T-helper 9 cell (primary cell): ENCODE data around the gene LGALS12.

Experiments
- DNase-seq: peaks from one replicate; pipeline ENCODE4 v3.0.0-alpha.2; 2020
- total RNA-seq, 2 donors: gene quantifications; one replicate each; lab custom pipeline; 2026; lab: John Stamatoyannopoulos, UW

LGALS12 gene, protein sequence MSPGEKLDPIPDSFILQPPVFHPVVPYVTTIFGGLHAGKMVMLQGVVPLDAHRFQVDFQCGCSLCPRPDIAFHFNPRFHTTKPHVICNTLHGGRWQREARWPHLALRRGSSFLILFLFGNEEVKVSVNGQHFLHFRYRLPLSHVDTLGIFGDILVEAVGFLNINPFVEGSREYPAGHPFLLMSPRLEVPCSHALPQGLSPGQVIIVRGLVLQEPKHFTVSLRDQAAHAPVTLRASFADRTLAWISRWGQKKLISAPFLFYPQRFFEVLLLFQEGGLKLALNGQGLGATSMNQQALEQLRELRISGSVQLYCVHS
- total RNA-seq, result 0 reads per million in 2 donors

DNA sequence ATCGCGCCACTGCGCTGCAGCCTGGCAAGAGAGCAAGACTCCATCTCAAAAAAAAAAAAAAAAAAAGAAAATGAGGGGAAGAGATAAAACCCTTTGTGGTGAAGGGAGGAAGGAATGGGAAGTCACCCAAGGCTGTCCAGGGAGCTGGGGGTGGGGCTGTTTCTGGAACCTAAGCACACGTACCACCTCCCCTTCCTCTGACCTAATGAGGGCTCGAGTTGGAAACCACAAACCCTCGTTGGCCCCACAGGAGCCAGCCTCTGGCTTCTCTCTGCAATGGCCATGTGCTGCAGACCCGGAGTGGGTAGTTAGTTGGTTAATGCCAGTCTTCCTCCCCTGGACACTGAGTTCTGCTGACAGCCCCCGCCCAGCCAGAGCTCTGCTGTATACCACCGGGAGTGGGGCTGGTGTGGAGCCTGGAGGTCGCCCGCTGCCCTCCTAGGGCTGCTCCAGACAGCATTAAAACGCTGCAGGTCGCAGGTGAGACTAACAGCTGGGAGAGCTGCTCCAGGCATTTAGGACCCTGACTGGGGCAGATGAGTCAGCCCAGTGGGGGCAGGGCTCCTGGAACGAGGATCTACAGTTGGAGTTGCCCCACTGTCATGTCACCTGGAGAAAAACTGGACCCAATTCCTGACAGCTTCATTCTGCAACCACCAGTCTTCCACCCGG, at the start of gene LGALS12:
TSS of gene LGALS12 (plus strand) at position 228 of the 672 bp plus-strand sequence. CDS start at position 603, 375 bp downstream.
- DNase-seq, result no peak

GRCh38 chr11:63459586-63459985, 46.3 kb upstream of the LGALS12 start:
- DNase-seq, result no peak

DNA sequence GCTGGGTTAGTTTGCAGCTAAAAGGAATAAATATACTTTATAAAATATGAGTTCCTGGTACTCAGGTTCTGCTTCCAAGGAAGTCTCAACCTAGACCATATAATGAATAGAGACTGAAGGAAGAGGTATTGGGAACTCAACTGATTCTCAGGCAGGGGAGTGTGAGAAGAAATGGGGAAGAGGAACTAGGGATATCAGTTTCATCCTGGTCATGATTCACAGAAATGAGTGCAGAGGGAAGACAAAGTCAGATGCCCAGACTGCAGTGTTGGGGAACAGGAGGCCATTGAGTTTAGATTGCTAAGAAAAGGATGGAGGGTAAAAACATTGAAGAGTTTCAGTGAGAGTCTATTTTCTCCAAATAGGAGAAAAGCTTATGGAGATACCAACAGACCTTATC, 43.7 kb upstream of the LGALS12 start:
- no peak for DNase-seq

GRCh38 chr11:63470311-63470710, 35.6 kb upstream of the LGALS12 start:
- DNase-seq, result no peak

GRCh38 chr11:63472372-63472771, 33.5 kb upstream of the LGALS12 start:
- no peak for DNase-seq

GRCh38 chr11:63476618-63477017, 29.3 kb upstream of the LGALS12 start:
- DNase-seq, result no peak

GRCh38 chr11:63478896-63479295, 27.0 kb upstream of the LGALS12 start:
- peak; percentile 21 for DNase-seq

DNA sequence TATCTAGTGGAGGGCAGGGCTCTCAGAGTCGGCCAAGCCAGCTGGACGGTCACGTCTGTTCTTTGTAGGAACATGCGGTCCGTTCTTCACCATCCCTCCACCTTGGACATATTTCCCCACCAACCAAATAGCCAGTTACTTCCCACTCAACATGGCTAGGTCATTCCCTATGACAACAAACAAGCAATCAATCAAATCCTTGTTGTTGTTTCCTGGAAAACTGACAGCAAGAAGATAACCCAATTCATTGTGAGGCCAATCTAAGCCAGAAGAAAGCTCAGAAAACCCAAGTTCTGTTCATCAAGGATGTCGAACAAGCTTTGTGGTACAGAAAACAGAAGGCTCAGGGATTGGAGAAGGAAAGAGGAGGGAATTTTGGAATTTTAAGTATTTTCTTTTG, 25.8 kb upstream of the LGALS12 start:
- no peak for DNase-seq

- no peak for DNase-seq
Measured at GRCh38 chr11:63485777-63486176, 20.1 kb upstream of the LGALS12 start.

DNA sequence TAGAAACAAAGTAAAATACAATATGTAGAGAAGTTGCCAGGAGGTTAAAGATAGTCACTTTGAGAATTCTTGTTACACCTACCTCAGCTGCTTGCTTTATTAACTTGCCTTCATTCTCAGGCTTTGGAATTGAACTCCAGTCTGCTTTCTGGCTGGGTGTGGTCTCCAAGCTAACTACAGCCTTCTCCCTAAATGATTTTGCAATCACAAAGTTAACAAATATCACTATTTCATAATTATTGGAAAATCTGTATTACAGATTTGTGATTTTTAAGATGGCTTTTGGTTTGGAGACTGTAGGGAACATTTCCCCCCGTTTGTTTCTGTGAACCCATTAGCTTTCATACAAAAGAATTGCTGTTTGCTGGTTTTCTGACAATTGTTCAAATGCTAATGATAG, 17.1 kb upstream of the LGALS12 start:
- DNase-seq, result no peak

DNA sequence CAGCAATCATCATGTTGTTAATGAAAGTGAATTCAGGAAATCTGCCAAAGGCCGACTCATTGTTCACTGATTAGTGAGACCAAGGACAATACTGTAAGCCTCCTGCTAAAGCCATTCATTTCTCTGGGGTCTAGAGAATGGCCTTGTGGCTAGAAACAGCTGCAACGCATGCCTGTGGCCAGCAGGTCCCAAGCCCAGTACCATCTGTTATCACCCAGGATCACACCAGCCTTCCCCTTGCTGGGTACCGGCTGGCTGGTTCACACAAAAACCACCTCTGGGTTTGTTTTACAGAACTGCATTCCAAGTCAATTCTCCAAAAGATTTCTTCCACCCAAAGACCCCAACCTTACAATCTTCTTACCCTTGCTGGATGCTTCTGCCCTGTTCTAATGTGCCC, 16.0 kb upstream of the LGALS12 start:
- DNase-seq, result no peak

DNA sequence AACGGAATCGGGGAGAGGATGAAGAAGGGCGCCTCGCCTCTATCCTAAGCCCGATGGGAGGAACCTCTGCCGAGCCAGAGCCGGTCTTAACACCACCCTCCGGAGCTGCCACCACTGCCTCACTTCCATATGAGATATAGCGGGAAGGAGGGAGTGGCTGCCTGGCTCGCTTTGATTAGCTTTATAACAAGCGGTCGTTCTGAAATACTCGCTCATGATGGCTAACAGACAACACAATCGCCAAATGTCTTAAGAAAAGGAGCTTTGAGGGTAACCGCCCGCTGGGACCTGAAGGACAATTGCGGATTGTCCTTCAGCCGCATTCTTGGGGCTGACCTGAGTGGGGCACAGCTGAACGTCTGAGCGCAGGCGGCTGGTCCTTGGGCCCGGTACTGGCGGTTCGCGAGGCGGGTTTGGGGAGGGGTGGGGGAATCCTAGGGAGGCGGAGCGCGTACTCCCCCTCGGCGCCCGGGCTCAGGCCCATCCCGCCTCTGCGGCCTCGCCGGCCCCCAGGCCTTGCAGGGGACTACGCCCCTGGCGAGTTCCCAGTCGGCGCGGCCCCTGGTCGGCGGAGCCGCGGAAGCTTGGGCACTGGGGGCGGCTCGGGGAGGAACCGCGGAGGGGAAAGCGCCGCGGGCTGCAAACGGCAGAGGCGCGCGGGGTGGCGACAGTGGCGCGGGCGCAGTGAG, 15.2 kb upstream of the LGALS12 start, which contains the start of gene PLAAT5:
TSS of gene PLAAT5 (minus strand) at position 617 of the 689 bp plus-strand sequence. CDS start at position 484, 133 bp downstream.
- DNase-seq, result peak; percentile 9

- no peak for DNase-seq
Measured at GRCh38 chr11:63491240-63491587, 14.7 kb upstream of the LGALS12 start.

- no peak for DNase-seq
Measured at GRCh38 chr11:63491636-63492372, 14.1 kb upstream of the LGALS12 start.

- DNase-seq, result no peak
Measured at GRCh38 chr11:63492441-63492840, 13.4 kb upstream of the LGALS12 start.

GRCh38 chr11:63493127-63493526, 12.8 kb upstream of the LGALS12 start:
- DNase-seq, result no peak

DNA sequence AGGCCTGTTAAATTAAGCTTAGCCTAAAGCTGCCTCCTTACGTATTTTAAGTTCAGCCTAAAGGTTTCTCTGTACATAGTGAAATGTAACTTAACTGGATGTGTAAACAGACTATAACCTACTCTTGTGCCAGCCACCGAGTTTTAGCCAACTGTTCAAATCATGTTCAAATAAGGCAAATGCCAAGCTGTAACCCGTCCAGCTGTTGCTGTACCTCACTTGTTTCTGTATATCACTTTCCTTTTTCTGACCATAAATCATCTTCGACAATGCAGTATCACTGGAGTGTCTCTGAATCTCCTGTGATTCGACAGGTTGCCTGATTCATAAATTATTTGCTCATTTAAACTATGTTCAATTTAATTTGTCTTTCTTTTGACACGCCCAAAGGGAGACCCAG, 10.9 kb upstream of the LGALS12 start:
- no peak for DNase-seq

- DNase-seq, result no peak
Measured at GRCh38 chr11:63499874-63500273, 6.0 kb upstream of the LGALS12 start.

- no peak for DNase-seq
Measured at GRCh38 chr11:63501236-63501635, 4.6 kb upstream of the LGALS12 start.

GRCh38 chr11:63502252-63502820, 3.5 kb upstream of the LGALS12 start:
- no peak for DNase-seq

- DNase-seq, result no peak
Measured at GRCh38 chr11:63503492-63503891, 2.4 kb upstream of the LGALS12 start.

DNA sequence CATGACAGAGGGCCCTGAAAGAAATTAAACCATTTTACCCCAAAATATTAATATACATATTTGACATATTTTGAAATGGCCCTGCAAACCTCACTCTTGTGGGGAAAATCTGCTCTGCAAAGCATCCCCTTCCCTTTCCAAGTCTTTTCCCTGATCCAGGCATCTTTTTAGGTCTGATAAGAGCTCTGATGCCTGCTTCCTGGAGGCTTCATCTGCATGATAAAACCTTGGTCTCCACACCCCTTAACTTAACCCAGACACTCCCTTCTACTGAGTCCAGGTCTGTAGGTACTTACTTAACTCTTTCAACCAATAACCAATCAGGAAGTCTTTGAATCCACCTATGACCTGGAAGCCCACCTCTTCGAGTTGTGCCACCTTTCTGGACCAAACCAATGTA, 1.8 kb upstream of the LGALS12 start:
- no peak for DNase-seq
